ENCODE results near the gene GRHL3. TPM values are rescaled to one million over a fixed set of nuclear protein-coding genes. Genes with fewer than 3 reads are reported as not detected.

Gene GRHL3
- total RNA-seq, 2 experiments from 2014 or later: 0.26 to 0.52 TPM

Other genes starting within 250 kb of the GRHL3 start
- gene MYOM3, start 207.2 kb upstream of the GRHL3 start, total RNA-seq: not detected
- gene IL22RA1, start 176.2 kb upstream of the GRHL3 start, total RNA-seq: not detected
- 1 to 10 TPM; 4.3 to 4.6 TPM for gene IFNLR1, start 132.1 kb upstream of the GRHL3 start, total RNA-seq
- 1 to 10 TPM; 7.4 to 8.9 TPM for gene STPG1, start 94.4 kb downstream of the GRHL3 start, total RNA-seq
- 10 to 100 TPM; 58.1 to 59.2 TPM for gene NIPAL3, start 96.4 kb downstream of the GRHL3 start, total RNA-seq
- gene RCAN3, start 183.5 kb downstream of the GRHL3 start, total RNA-seq: 10 to 100 TPM; 70.8 to 71.9 TPM
- gene NCMAP, start 236.7 kb downstream of the GRHL3 start, total RNA-seq: under 1 TPM; 0.20 to 0.31 TPM